ENCODE results near the gene HOXD4. TPM values are rescaled to one million over a fixed set of nuclear protein-coding genes. Genes with fewer than 3 reads are reported as not detected.
A peak's percentile ranks its signal among the peaks of the same experiment; 100 is the strongest.

HOXD4 gene
- total RNA-seq, 1 donor from 2014 or later, result not detected

- DNase-seq (no peak), ATAC-seq (ENCODE audit: poor library complexity) (no peak)
- intact Hi-C loops (cut with DNase I), result no loop called here
These were observed 14.7 kb upstream of the HOXD4 start for GRCh38 chr2:176136374-176137251.

GRCh38 chr2:176137252-176137580 lies 14.1 kb upstream of the HOXD4 start:
- DNase-seq (no peak), ATAC-seq (ENCODE audit: poor library complexity) (no peak)
- intact Hi-C loops (cut with DNase I), result no loop called here

GRCh38 chr2:176137906-176138305 lies 13.4 kb upstream of the HOXD4 start:
- intact Hi-C loops (cut with DNase I), result no loop called here
- ATAC-seq (ENCODE audit: poor library complexity) (no peak), DNase-seq (no peak)

- intact Hi-C loops (cut with DNase I), result no loop called here
- DNase-seq (no peak), ATAC-seq (ENCODE audit: poor library complexity) (no peak)
These were observed 12.8 kb upstream of the HOXD4 start for GRCh38 chr2:176138526-176138922.

- DNase-seq, result no peak
- no peak for ATAC-seq (ENCODE audit: poor library complexity)
- intact Hi-C loops (cut with DNase I), result no loop called here
These were observed 12.3 kb upstream of the HOXD4 start for GRCh38 chr2:176138923-176139660.

GRCh38 chr2:176139661-176140512 lies 11.5 kb upstream of the HOXD4 start:
- no peak for DNase-seq
- no peak for ATAC-seq (ENCODE audit: poor library complexity)
- intact Hi-C loops (cut with DNase I), result loop anchor here (2.0 to 5.0 kb wide), 3 partner anchors 317 to 499 kb away; no protein-coding TSS in a partner anchor

GRCh38 chr2:176140513-176141317 lies 10.6 kb upstream of the HOXD4 start:
- ATAC-seq (ENCODE audit: poor library complexity) (peak; percentile 97), DNase-seq (peak; percentile 77)
- intact Hi-C loops (cut with DNase I), result loop anchor here (2.0 to 5.0 kb wide), 3 partner anchors 317 to 498 kb away; no protein-coding TSS in a partner anchor

GRCh38 chr2:176142281-176142680 lies 9.1 kb upstream of the HOXD4 start:
- ATAC-seq (ENCODE audit: poor library complexity), result no peak
- intact Hi-C loops (cut with DNase I), result loop anchor here (5.0 kb wide), 2 partner anchors 315 to 410 kb away; no protein-coding TSS in a partner anchor

GRCh38 chr2:176145085-176145969 lies 6.0 kb upstream of the HOXD4 start:
- no peak for DNase-seq
- ATAC-seq (ENCODE audit: poor library complexity), result no peak
- intact Hi-C loops (cut with DNase I), result no loop called here

More at GRCh38 chr2:176142281-176142680, 9.1 kb upstream of the HOXD4 start:
- DNase-seq, result no peak

- intact Hi-C loops (cut with DNase I), result no loop called here
- DNase-seq (no peak), ATAC-seq (ENCODE audit: poor library complexity) (no peak)
These were observed 5.2 kb upstream of the HOXD4 start for GRCh38 chr2:176146101-176146500.

- ATAC-seq (ENCODE audit: poor library complexity), result no peak
- DNase-seq, result no peak
These were observed 4.7 kb upstream of the HOXD4 start for GRCh38 chr2:176146645-176147044.

GRCh38 chr2:176147210-176147799 lies 4.0 kb upstream of the HOXD4 start:
- intact Hi-C loops (cut with DNase I), result no loop called here
- DNase-seq (no peak), ATAC-seq (ENCODE audit: poor library complexity) (no peak)

More at GRCh38 chr2:176146645-176147044, 4.7 kb upstream of the HOXD4 start:
- intact Hi-C loops (cut with DNase I), result no loop called here

- no peak for DNase-seq
- ATAC-seq (ENCODE audit: poor library complexity), result no peak
- intact Hi-C loops (cut with DNase I), result no loop called here
These were observed 3.4 kb upstream of the HOXD4 start for GRCh38 chr2:176147800-176148496.

- intact Hi-C loops (cut with DNase I), result no loop called here
- no peak for ATAC-seq (ENCODE audit: poor library complexity)
- DNase-seq, result no peak
These were observed 2.5 kb upstream of the HOXD4 start for GRCh38 chr2:176148751-176149421.

GRCh38 chr2:176149481-176149938 lies 1.8 kb upstream of the HOXD4 start:
- DNase-seq (no peak), ATAC-seq (ENCODE audit: poor library complexity) (no peak)
- intact Hi-C loops (cut with DNase I), result no loop called here
